ENCODE data around the gene MGLL. TPM values are rescaled to one million over a fixed set of nuclear protein-coding genes. Genes with fewer than 3 reads are reported as not detected.

Gene MGLL
- total RNA-seq, 1 experiment from 2014 or later: 2.1 TPM

DNA sequence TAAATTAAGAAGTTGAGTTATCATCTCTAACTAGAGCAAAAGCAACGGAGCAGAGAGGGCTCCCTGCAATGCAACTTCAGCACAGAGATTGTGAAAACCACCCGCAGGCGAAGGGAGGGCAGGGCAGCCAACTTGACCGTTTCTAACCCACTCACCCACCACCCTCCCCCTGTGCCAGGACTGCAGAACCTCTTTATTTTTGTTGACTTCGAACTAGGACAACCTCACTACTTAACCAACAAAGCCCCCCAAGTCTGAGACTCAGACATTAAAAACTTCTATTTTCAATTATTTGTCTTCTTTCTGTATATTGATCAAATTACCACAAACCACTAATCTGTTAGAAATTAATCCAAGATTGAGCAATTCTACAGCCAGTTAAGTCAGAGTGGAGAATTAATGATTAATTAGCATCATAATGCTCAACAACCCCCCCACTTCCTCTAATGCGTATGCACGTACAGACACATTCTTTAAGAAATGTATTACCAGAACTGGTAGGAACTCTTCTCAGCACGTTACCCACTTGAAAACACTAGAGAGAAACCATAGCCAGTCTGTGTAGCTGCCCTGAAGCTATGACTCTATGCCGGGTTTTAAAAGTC is 2.0 kb downstream of the MGLL start:
- CTCF ChIA-PET: no interaction called here

DNA sequence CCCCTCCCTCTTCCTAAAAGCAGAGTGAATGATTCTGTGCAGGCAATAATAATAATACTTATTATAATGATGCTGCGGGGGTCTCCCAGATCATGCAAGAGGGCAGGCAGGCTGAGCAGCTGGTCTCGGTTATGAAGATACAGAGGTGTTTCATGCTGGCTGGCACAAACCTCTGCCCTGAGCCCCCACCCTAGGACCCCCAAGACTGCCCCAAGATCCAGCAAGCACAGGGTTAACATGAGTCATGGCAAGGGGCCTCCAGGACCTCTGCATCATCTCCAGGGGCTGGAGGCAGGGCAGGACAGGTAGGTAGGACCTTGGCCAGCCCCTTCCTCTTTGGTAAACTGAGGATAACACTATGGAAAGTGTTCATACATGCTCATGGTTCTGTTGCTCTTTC is 2.7 kb downstream of the MGLL start:
- BruUV-seq (replicated peaks): no TSS peak
- TF ChIP-seq TCF7L2 (IDR thresholded peaks at IDR 0.05; ENCODE audit: low read depth, low read length) (no peak), POLR2AphosphoS5 (IDR thresholded peaks at IDR 0.05; ENCODE audit: low read depth, low read length) (no peak), SIN3A (IDR thresholded peaks at IDR 0.05; ENCODE audit: borderline replicate concordance, insufficient read depth, low read depth, low read length) (no peak)
- TF ChIP-seq, protein P1, sequence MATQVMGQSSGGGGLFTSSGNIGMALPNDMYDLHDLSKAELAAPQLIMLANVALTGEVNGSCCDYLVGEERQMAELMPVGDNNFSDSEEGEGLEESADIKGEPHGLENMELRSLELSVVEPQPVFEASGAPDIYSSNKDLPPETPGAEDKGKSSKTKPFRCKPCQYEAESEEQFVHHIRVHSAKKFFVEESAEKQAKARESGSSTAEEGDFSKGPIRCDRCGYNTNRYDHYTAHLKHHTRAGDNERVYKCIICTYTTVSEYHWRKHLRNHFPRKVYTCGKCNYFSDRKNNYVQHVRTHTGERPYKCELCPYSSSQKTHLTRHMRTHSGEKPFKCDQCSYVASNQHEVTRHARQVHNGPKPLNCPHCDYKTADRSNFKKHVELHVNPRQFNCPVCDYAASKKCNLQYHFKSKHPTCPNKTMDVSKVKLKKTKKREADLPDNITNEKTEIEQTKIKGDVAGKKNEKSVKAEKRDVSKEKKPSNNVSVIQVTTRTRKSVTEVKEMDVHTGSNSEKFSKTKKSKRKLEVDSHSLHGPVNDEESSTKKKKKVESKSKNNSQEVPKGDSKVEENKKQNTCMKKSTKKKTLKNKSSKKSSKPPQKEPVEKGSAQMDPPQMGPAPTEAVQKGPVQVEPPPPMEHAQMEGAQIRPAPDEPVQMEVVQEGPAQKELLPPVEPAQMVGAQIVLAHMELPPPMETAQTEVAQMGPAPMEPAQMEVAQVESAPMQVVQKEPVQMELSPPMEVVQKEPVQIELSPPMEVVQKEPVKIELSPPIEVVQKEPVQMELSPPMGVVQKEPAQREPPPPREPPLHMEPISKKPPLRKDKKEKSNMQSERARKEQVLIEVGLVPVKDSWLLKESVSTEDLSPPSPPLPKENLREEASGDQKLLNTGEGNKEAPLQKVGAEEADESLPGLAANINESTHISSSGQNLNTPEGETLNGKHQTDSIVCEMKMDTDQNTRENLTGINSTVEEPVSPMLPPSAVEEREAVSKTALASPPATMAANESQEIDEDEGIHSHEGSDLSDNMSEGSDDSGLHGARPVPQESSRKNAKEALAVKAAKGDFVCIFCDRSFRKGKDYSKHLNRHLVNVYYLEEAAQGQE (IDR thresholded peaks at IDR 0.05; ENCODE audit: insufficient read depth in 1 of 2, low read depth in 2 of 2, low read length in 1 of 2): no peak
- TF ChIP-seq, protein P2, sequence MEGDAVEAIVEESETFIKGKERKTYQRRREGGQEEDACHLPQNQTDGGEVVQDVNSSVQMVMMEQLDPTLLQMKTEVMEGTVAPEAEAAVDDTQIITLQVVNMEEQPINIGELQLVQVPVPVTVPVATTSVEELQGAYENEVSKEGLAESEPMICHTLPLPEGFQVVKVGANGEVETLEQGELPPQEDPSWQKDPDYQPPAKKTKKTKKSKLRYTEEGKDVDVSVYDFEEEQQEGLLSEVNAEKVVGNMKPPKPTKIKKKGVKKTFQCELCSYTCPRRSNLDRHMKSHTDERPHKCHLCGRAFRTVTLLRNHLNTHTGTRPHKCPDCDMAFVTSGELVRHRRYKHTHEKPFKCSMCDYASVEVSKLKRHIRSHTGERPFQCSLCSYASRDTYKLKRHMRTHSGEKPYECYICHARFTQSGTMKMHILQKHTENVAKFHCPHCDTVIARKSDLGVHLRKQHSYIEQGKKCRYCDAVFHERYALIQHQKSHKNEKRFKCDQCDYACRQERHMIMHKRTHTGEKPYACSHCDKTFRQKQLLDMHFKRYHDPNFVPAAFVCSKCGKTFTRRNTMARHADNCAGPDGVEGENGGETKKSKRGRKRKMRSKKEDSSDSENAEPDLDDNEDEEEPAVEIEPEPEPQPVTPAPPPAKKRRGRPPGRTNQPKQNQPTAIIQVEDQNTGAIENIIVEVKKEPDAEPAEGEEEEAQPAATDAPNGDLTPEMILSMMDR (IDR thresholded peaks at IDR 0.05): no peak
- ChIA-PET CTCF (no interaction called here), POLR2A (no interaction called here)
- Histone ChIP-seq H3K27ac (ENCODE audit: low read length) (no peak overlapping the region), H3K27me3 (ENCODE audit: control insufficient read depth, insufficient read depth, low read length) (peaks cover 11% of the 10 kb centered on the region), H3K36me3 (ENCODE audit: control insufficient read depth, insufficient read depth, low read length) (no peaks in the 10 kb centered on the region), H3K9me3 (ENCODE audit: control insufficient read depth, insufficient read depth, low read depth, low read length) (no peaks in the 10 kb centered on the region), H3K4me3 (ENCODE audit: low read depth in 2 of 2, low read length in 2 of 2) (no peak overlapping the region), H3K4me1 (ENCODE audit: control insufficient read depth, insufficient read depth, low read length) (no peaks in the 10 kb centered on the region)
- no peak for DNase-seq (ENCODE audit: low read depth, low spot score)
- in situ Hi-C loops (cut with HindIII; ENCODE audit: low pct_unique_long_range_greater_than_20kb, low sequenced_read_pairs): no loop called here
- intact Hi-C loops (cut with micrococcal nuclease; ENCODE audit: unreplicated experiment): loop anchor here (10.0 kb wide), 1 partner anchor 125 kb away; no protein-coding TSS in a partner anchor
- ATAC-seq: no peak

More for the DNA sequence above, 2.0 kb downstream of the MGLL start:
- in situ Hi-C loops (cut with HindIII; ENCODE audit: low pct_unique_long_range_greater_than_20kb, low sequenced_read_pairs): no loop called here
- no peaks in the 10 kb centered on the region for H3K36me3 ChIP-seq (ENCODE audit: control insufficient read depth, insufficient read depth, low read length)
- peaks cover 11% of the 10 kb centered on the region for H3K27me3 ChIP-seq (ENCODE audit: control insufficient read depth, insufficient read depth, low read length)
- no peak for ATAC-seq
- H3K4me3 ChIP-seq (ENCODE audit: low read depth in 2 of 2, low read length in 2 of 2): no peak overlapping the region
- no peaks in the 10 kb centered on the region for H3K9me3 ChIP-seq (ENCODE audit: control insufficient read depth, insufficient read depth, low read depth, low read length)
- no peaks in the 10 kb centered on the region for H3K4me1 ChIP-seq (ENCODE audit: control insufficient read depth, insufficient read depth, low read length)
- TF ChIP-seq POLR2AphosphoS5 (IDR thresholded peaks at IDR 0.05; ENCODE audit: low read depth, low read length): no peak
- BruUV-seq (replicated peaks): no TSS peak
- intact Hi-C loops (cut with micrococcal nuclease; ENCODE audit: unreplicated experiment): loop anchor here (10.0 kb wide), 1 partner anchor 126 kb away; no protein-coding TSS in a partner anchor
- DNase-seq (ENCODE audit: low read depth, low spot score): no peak
- no peak overlapping the region for H3K27ac ChIP-seq (ENCODE audit: low read length)
- POLR2A ChIA-PET: interaction anchor here (0.6 kb wide), 1 partner anchor 93 kb away, joined by 4 read pairs; no protein-coding TSS in a partner anchor

DNA sequence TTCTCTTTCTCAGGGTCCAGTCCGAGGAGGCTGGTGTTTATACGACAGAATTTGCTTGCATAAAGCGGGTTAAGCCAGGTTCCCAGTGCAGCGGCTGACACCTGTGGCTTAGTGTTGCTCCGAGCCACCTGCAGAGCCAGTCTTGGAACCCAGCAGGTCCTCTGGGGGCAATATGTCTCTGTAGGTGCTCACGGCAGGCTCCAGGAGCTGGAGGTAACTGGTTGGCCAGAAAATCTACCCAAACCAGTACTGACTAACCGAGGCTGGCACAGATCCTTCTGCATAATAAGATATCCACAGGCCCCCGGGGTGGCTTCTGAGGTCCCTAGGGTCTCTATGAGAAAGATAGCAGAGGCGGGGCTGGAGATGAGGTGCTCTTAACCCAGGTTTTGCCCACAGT is 3.2 kb downstream of the MGLL start:
- Histone ChIP-seq H3K36me3 (ENCODE audit: control insufficient read depth, insufficient read depth, low read length) (no peaks in the 10 kb centered on the region), H3K9me3 (ENCODE audit: control insufficient read depth, insufficient read depth, low read depth, low read length) (no peaks in the 10 kb centered on the region), H3K4me3 (ENCODE audit: low read depth in 2 of 2, low read length in 2 of 2) (no peak overlapping the region; a peak in 1 of 4 replicates), H3K4me1 (ENCODE audit: control insufficient read depth, insufficient read depth, low read length) (no peaks in the 10 kb centered on the region), H3K27me3 (ENCODE audit: control insufficient read depth, insufficient read depth, low read length) (peaks cover 11% of the 10 kb centered on the region), H3K27ac (ENCODE audit: low read length) (no peak overlapping the region)
- in situ Hi-C loops (cut with HindIII; ENCODE audit: low pct_unique_long_range_greater_than_20kb, low sequenced_read_pairs) (no loop called here), intact Hi-C loops (cut with micrococcal nuclease; ENCODE audit: unreplicated experiment) (no loop called here)
- TF ChIP-seq, protein P2 (IDR thresholded peaks at IDR 0.05): no peak
- TF ChIP-seq TCF7L2 (IDR thresholded peaks at IDR 0.05; ENCODE audit: low read depth, low read length) (no peak), SIN3A (IDR thresholded peaks at IDR 0.05; ENCODE audit: borderline replicate concordance, insufficient read depth, low read depth, low read length) (no peak), POLR2AphosphoS5 (IDR thresholded peaks at IDR 0.05; ENCODE audit: low read depth, low read length) (no peak)
- TF ChIP-seq, protein P1 (IDR thresholded peaks at IDR 0.05; ENCODE audit: insufficient read depth in 1 of 2, low read depth in 2 of 2, low read length in 1 of 2): no peak
- BruUV-seq (replicated peaks): no TSS peak
- DNase-seq (ENCODE audit: low read depth, low spot score) (no peak), ATAC-seq (no peak)
- CTCF ChIA-PET: no interaction called here
- POLR2A ChIA-PET: no interaction called here
